H1 (cell line): ENCODE measurements around the gene S100G. TPM values are rescaled to one million over a fixed set of nuclear protein-coding genes. Genes with fewer than 3 reads are reported as not detected.

Experiments
- CTCF ChIA-PET: fragments of 300-600 bp; sonication (Branson Sonifier 250); formaldehyde crosslinking; loops from one replicate; lab custom pipeline; 2021; ENCODE audit not compliant: partially characterized antibody; lab: Charles Lee
- POLR2A ChIA-PET: fragments of 300-600 bp; sonication (Branson Sonifier 250); formaldehyde crosslinking; loops from one replicate; lab custom pipeline; 2021; ENCODE audit warnings: inconsistent platforms; ENCODE audit not compliant: partially characterized antibody; lab: Charles Lee
- DNase-seq, 2 experiments: peaks; one replicate each; pipeline versions ENCODE4 v3.0.0 to v3.0.0-alpha.2; 2010 to 2022; ENCODE audit warnings: low spot score in 2 of 2, low read depth in 1 of 2, mixed read lengths in 1 of 2
- FAIRE-seq: peaks from 2 replicates; lab custom pipeline; 2011; peaks lifted over from hg19 to GRCh38; lab: Jason Lieb, UNC
- H2AFZ ChIP-seq: 2 replicates; pipeline ENCODE4 v1.8.1; 2012; ENCODE audit warnings: low read length, inconsistent platforms
- H2AK5ac ChIP-seq: 2 replicates; pipeline ENCODE4 v1.6.1; 2013; ENCODE audit warnings: low read depth, low read length
- H2BK120ac ChIP-seq: replicated peaks from 2 replicates; pipeline ENCODE3; 2013; ENCODE audit warnings: low read depth, low read length, inconsistent platforms
- H2BK12ac ChIP-seq: 2 replicates; pipeline ENCODE4 v1.6.1; 2013; ENCODE audit warnings: low read depth, low read length
- H2BK15ac ChIP-seq: 2 replicates; pipeline ENCODE4 v1.6.1; 2013; ENCODE audit warnings: low read length
- H2BK20ac ChIP-seq: 2 replicates; pipeline ENCODE4 v1.6.1; 2013; ENCODE audit warnings: low read length
- H2BK5ac ChIP-seq: 2 replicates; pipeline ENCODE4 v1.6.1; 2013; ENCODE audit warnings: low read depth, low read length
- H3K14ac ChIP-seq: 2 replicates; pipeline ENCODE4 v1.6.1; 2013; ENCODE audit warnings: inconsistent platforms; ENCODE audit not compliant: insufficient read length
- H3K18ac ChIP-seq: 2 replicates; pipeline ENCODE4 v1.6.1; 2013; ENCODE audit warnings: low read length; ENCODE audit errors: extremely low read depth
- H3K23ac ChIP-seq: 2 replicates; pipeline ENCODE4 v1.6.1; 2013; ENCODE audit warnings: inconsistent platforms; ENCODE audit not compliant: insufficient read length
- H3K23me2 ChIP-seq: 2 replicates; pipeline ENCODE4 v1.6.1; 2013; ENCODE audit warnings: low read depth, low read length
- H3K27ac ChIP-seq: 2 replicates; pipeline ENCODE4 v1.6.1; 2011; ENCODE audit warnings: low read depth, low read length, inconsistent platforms
- H3K27me3 ChIP-seq, 4 experiments: replicated peaks in 1 of 4; 1 replicate in 1 of 4; 2 replicates in 3 of 4; pipeline versions ENCODE4 v1.6.1 to v1.8.1; 2011 to 2013; ENCODE audit warnings: low read length in 3 of 4, mild to moderate bottlenecking in 3 of 4, inconsistent platforms in 2 of 4, mixed read lengths in 2 of 4, moderate library complexity in 1 of 4; ENCODE audit not compliant: control insufficient read depth in 3 of 4, insufficient read depth in 3 of 4; ENCODE audit errors: extremely low read depth in 1 of 4
- H3K36me3 ChIP-seq, 4 experiments: 2 replicates each; pipeline versions ENCODE4 v1.6.1 to v1.8.1; 2011 to 2013; ENCODE audit warnings: mild to moderate bottlenecking in 4 of 4, low read length in 3 of 4, moderate library complexity in 2 of 4, control low read depth in 1 of 4, inconsistent platforms in 1 of 4; ENCODE audit not compliant: insufficient read depth in 4 of 4, control insufficient read depth in 2 of 4
- H3K4ac ChIP-seq: replicated peaks from 2 replicates; pipeline ENCODE3; 2013; ENCODE audit warnings: low read length, low read depth, mixed read lengths, inconsistent platforms; ENCODE audit not compliant: insufficient read length
- H3K4me1 ChIP-seq, 4 experiments: replicated peaks in 1 of 4; 1 replicate in 1 of 4; 2 replicates in 3 of 4; pipeline versions ENCODE4 v1.6.1 to v1.8.1; 2011 to 2013; ENCODE audit warnings: low read length in 3 of 4, inconsistent platforms in 2 of 4, mixed read lengths in 1 of 4; ENCODE audit not compliant: insufficient read depth in 4 of 4, control insufficient read depth in 3 of 4
- H3K4me2 ChIP-seq, 2 experiments: 2 replicates each; pipeline versions ENCODE4 v1.6.1 to v1.8.1; 2011 to 2013; ENCODE audit warnings: low read depth in 2 of 2, low read length in 2 of 2, control low read depth in 1 of 2, inconsistent platforms in 1 of 2, mild to moderate bottlenecking in 1 of 2; ENCODE audit not compliant: insufficient read depth in 1 of 2
- H3K4me3 ChIP-seq, 4 experiments: fragments of 200-600, 300-600 bp in 1 of 4; sonication (generic), shearing (Covaris generic), sonication (Bioruptor Twin) in 1 of 4; 2 replicates each; pipeline versions ENCODE4 v1.5.1 to v1.8.1; 2011 to 2016; ENCODE audit warnings: low read length in 4 of 4, low read depth in 3 of 4, control low read depth in 2 of 4, inconsistent platforms in 2 of 4, mild to moderate bottlenecking in 2 of 4, mixed read lengths in 1 of 4, moderate library complexity in 1 of 4; ENCODE audit not compliant: insufficient read depth in 2 of 4; ENCODE audit errors: extremely low read depth in 1 of 4
- H3K56ac ChIP-seq: replicated peaks from 2 replicates; pipeline ENCODE3; 2013; ENCODE audit warnings: low read depth, mild to moderate bottlenecking, mixed read lengths, low read length, inconsistent platforms; ENCODE audit not compliant: insufficient read length
- H3K79me1 ChIP-seq: 2 replicates; pipeline ENCODE4 v1.6.1; 2013; ENCODE audit warnings: low read depth, low read length, control low read depth
- H3K79me2 ChIP-seq, 2 experiments: 2 replicates each; pipeline versions ENCODE4 v1.6.1 to v1.8.1; 2012 to 2013; ENCODE audit warnings: low read length in 2 of 2, mild to moderate bottlenecking in 2 of 2, inconsistent platforms in 1 of 2; ENCODE audit not compliant: insufficient read depth in 2 of 2, control insufficient read depth in 1 of 2
- H3K9ac ChIP-seq, 4 experiments: replicated peaks in 1 of 4; 1 replicate in 1 of 4; 2 replicates in 3 of 4; pipeline versions ENCODE4 v1.6.1 to v1.8.1; 2011 to 2013; ENCODE audit warnings: low read depth in 3 of 4, low read length in 3 of 4, control low read depth in 2 of 4, mild to moderate bottlenecking in 2 of 4, moderate library complexity in 2 of 4, inconsistent platforms in 1 of 4; ENCODE audit errors: extremely low read depth in 1 of 4
- H3K9me3 ChIP-seq, 2 experiments: 2 replicates each; pipeline versions ENCODE4 v1.6.1 to v1.8.1; 2012 to 2013; ENCODE audit warnings: mild to moderate bottlenecking in 2 of 2, moderate library complexity in 2 of 2, control low read depth in 1 of 2, inconsistent platforms in 1 of 2, low read depth in 1 of 2, low read length in 1 of 2, mixed read lengths in 1 of 2; ENCODE audit not compliant: insufficient read depth in 2 of 2
- H4K20me1 ChIP-seq, 2 experiments: replicated peaks in 1 of 2; 2 replicates each; pipeline versions ENCODE3 to v1.8.1; 2011 to 2013; ENCODE audit warnings: inconsistent platforms in 2 of 2, low read length in 2 of 2, mild to moderate bottlenecking in 1 of 2; ENCODE audit not compliant: insufficient read depth in 2 of 2, control insufficient read depth in 1 of 2
- H4K5ac ChIP-seq: 2 replicates; pipeline ENCODE4 v1.6.1; 2013; ENCODE audit warnings: low read length, low read depth, mixed read lengths, inconsistent platforms; ENCODE audit not compliant: insufficient read length
- H4K8ac ChIP-seq: 2 replicates; pipeline ENCODE4 v1.8.0; 2013; ENCODE audit warnings: mild to moderate bottlenecking, moderate library complexity, low read length, inconsistent platforms; ENCODE audit not compliant: insufficient read depth; ENCODE audit errors: extremely low read depth
- H4K91ac ChIP-seq: replicated peaks from 2 replicates; pipeline ENCODE3; 2013; ENCODE audit warnings: low read length, mixed read lengths, inconsistent platforms; ENCODE audit not compliant: insufficient read length
- CBX8 ChIP-seq: fragments of 300-800, 300-1000 bp; sonication (generic); IDR thresholded peaks from 2 replicates; pipeline ENCODE4 v1.7.1; 2016; ENCODE audit warnings: low read depth, low read length, borderline replicate concordance
- CHD1 ChIP-seq: IDR thresholded peaks from 2 replicates; pipeline ENCODE4 v1.6.1; 2012; ENCODE audit warnings: low read depth, low read length, improper control_type of control experiment
- EGR1 ChIP-seq: IDR thresholded peaks from 2 replicates; pipeline ENCODE4 v1.6.1; 2011; ENCODE audit warnings: low read depth, low read length, borderline replicate concordance
- FOSL1 ChIP-seq: IDR thresholded peaks from 2 replicates; pipeline ENCODE4 v1.6.1; 2011; ENCODE audit warnings: mild to moderate bottlenecking, low read depth, low read length, moderate library complexity; ENCODE audit not compliant: insufficient read depth
- JUN ChIP-seq: IDR thresholded peaks from 2 replicates; pipeline ENCODE4 v1.6.1; 2011; ENCODE audit warnings: low read depth, mild to moderate bottlenecking, improper control_type of control experiment, low read length
- NRF1 ChIP-seq: IDR thresholded peaks from 2 replicates; pipeline ENCODE4 v1.6.1; 2011; ENCODE audit warnings: mild to moderate bottlenecking, low read depth, low read length, improper control_type of control experiment
- POU5F1 ChIP-seq: IDR thresholded peaks from 2 replicates; pipeline ENCODE4 v1.6.1; 2011; ENCODE audit warnings: low read depth, mild to moderate bottlenecking, low read length, moderate library complexity
- RBBP5 ChIP-seq: IDR thresholded peaks from 2 replicates; pipeline ENCODE4 v1.7.1; 2012; ENCODE audit warnings: low read depth, mild to moderate bottlenecking, inconsistent platforms, low read length, moderate library complexity, borderline replicate concordance
- RFX5 ChIP-seq: IDR thresholded peaks from 2 replicates; pipeline ENCODE4 v1.6.1; 2011; ENCODE audit warnings: low read depth, low read length, improper control_type of control experiment, borderline replicate concordance
- USF2 ChIP-seq: IDR thresholded peaks from 2 replicates; pipeline ENCODE4 v1.6.1; 2011; ENCODE audit warnings: low read length, improper control_type of control experiment
- YY1 ChIP-seq: IDR thresholded peaks from 2 replicates; pipeline ENCODE4 v1.6.1; 2011; ENCODE audit warnings: low read depth, mild to moderate bottlenecking, low read length
- WGBS, 2 experiments: shearing (Covaris generic) in 1 of 2; methylation state at CpG; one replicate each; pipeline versions ENCODE4 v1.1.6 to v1.1.7; 2013 to 2015; ENCODE audit warnings: low lambda C conversion rate in 2 of 2, mixed read lengths in 2 of 2, inconsistent platforms in 1 of 2, low coverage in 1 of 2, missing lambda C conversion rate in 1 of 2; ENCODE audit not compliant: insufficient replicate concordance in 2 of 2, insufficient coverage in 1 of 2, insufficient read length in 1 of 2; ENCODE audit errors: extremely low coverage in 1 of 2, missing lambda C conversion rate in 1 of 2; 5-methylcytosine and 5-hydroxymethylcytosine counted together
- polyA plus RNA-seq, 7 experiments: library from polyadenylated mRNA; depleted of rRNA in 3 of 7; stranded (reverse) in 5 of 7; unstranded in 2 of 7; fragments of >200 nt in 5 of 7; fragments of 200-250 nt in 2 of 7; gene quantifications; 1 replicate in 5 of 7; 2 replicates in 1 of 7; 4 replicates in 1 of 7; pipeline versions ENCODE4 v1.2.1 to v1.2.3, GENCODE V29; 2011 to 2013; ENCODE audit warnings: missing spikeins in 2 of 7, mixed read lengths in 2 of 7
- total RNA-seq: library from RNA; stranded (reverse); fragmentation: NEBNext Ultra II Directional; extraction: Animal tissue kit (Norgen Biotek cat#: 25700); gene quantifications from 2 replicates; pipeline ENCODE4 v1.2.1, GENCODE V29; 2021
- TF ChIP-seq, protein P1 (sequence below): IDR thresholded peaks from 2 replicates; pipeline ENCODE4 v1.6.1; 2012; ENCODE audit warnings: low read length, inconsistent platforms

S100G gene
- total and polyA plus RNA-seq, 2 of the 8 experiments (the other 6 are each of a cell fraction or from before 2014, with no cell fraction given), result not detected

DNA sequence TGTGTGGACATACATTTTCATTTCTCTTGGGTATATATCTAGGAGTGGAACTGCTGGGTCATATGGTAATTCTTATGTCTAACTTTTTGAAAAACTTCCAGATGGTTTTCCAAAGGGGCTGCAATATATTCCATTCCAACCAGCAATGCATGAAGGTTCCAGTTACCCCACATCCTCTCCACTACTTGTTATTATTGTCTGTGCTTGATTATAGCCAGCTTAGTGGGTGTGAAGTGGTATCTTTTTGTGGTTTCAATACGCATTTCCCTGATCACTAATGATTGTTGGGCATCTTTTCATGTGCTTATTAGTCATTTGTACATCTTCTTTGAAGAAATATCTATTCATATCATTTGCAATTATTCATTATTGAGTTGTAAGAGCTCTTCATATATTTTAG lies 31.5 kb upstream of the S100G start:
- Histone ChIP-seq H3K4me2 (no peak overlapping the region), H3K9me3 (no peaks in the 10 kb centered on the region), H2AFZ (no peak overlapping the region), H3K14ac (no peak overlapping the region), H3K56ac (no peak overlapping the region), H4K8ac (no peak overlapping the region), H3K79me1 (no peaks in the 10 kb centered on the region), H3K4ac (no peak overlapping the region), H4K91ac (no peak overlapping the region), H2BK12ac (no peak overlapping the region), H4K20me1 (no peaks in the 10 kb centered on the region), H3K4me1 (no peaks in the 10 kb centered on the region), H2AK5ac (no peak overlapping the region), H3K27me3 (no peaks in the 10 kb centered on the region), H3K23ac (no peak overlapping the region), H3K36me3 (peaks cover 0 to 27% (median 3%) of the 10 kb centered on the region in 4 experiments; a peak in 3 of 8 replicates), H2BK120ac (no peak overlapping the region), H2BK5ac (no peak overlapping the region), H3K18ac (no peak overlapping the region), H4K5ac (no peak overlapping the region), H3K9ac (no peak overlapping the region), H2BK20ac (no peak overlapping the region), H3K79me2 (no peaks in the 10 kb centered on the region), H2BK15ac (no peak overlapping the region), H3K27ac (no peak overlapping the region), H3K4me3 (no peak overlapping the region), H3K23me2 (no peaks in the 10 kb centered on the region)
- no peak for DNase-seq
- TF ChIP-seq, protein P1, sequence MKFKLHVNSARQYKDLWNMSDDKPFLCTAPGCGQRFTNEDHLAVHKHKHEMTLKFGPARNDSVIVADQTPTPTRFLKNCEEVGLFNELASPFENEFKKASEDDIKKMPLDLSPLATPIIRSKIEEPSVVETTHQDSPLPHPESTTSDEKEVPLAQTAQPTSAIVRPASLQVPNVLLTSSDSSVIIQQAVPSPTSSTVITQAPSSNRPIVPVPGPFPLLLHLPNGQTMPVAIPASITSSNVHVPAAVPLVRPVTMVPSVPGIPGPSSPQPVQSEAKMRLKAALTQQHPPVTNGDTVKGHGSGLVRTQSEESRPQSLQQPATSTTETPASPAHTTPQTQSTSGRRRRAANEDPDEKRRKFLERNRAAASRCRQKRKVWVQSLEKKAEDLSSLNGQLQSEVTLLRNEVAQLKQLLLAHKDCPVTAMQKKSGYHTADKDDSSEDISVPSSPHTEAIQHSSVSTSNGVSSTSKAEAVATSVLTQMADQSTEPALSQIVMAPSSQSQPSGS, result no peak
- TF ChIP-seq RBBP5 (no peak), RFX5 (no peak), CHD1 (no peak), JUN (no peak), USF2 (no peak), FOSL1 (no peak), NRF1 (no peak), CBX8 (no peak), EGR1 (no peak), POU5F1 (no peak), YY1 (no peak)
- FAIRE-seq, result no peak
- POLR2A ChIA-PET, result no interaction called here
- CTCF ChIA-PET, result interaction anchor here (0.5 to 0.6 kb wide), 2 partner anchors 10 to 503 kb away, joined by 3 to 4 read pairs; no protein-coding TSS in a partner anchor
- WGBS, 2 experiments, result 100% methylated on average over 1 of the region's 1 CpG; no CpG with 5 or more reads in 1 of the 2 experiments
